ENCODE measurements around the gene RBMY1D. TPM values are rescaled to one million over a fixed set of nuclear protein-coding genes. Genes with fewer than 3 reads are reported as not detected.

Gene RBMY1D
- total RNA-seq, 1 donor from 2014 or later: not detected

- Histone ChIP-seq H3K36me3 (ENCODE audit: control insufficient read depth, insufficient read depth, low read length) (no peaks in the 10 kb centered on the region), H3K4me3 (ENCODE audit: low read depth, low read length) (no peak overlapping the region), H3K27me3 (ENCODE audit: control insufficient read depth, insufficient read depth, low read length) (no peaks in the 10 kb centered on the region)
- no peak for FAIRE-seq
- TF ChIP-seq CTCF (IDR thresholded peaks at IDR 0.05; ENCODE audit: insufficient read depth, low read length, severe bottlenecking): no peak
- DNase-seq (ENCODE audit: low read depth): no peak
These were observed 59.3 kb downstream of the RBMY1D start for GRCh38 chrY:21835052-21835451.

Other genes starting within 250 kb of the RBMY1D start
- gene RBMY1E, start 23.5 kb upstream of the RBMY1D start, total RNA-seq: not detected in 2 replicates